Heart right ventricle (tissue), 16 donors: ENCODE results near the gene ARHGEF37. TPM values are rescaled to one million over a fixed set of nuclear protein-coding genes. Genes with fewer than 3 reads are reported as not detected.

Experiments
- ATAC-seq, 8 donors: fragments of 200-7000 bp; cut with Tn5 transposase; one replicate each; pipeline ENCODE4 v1.9.1; 2020; ENCODE audit warnings: mild to moderate bottlenecking in 8 of 8, moderate library complexity in 8 of 8, moderate number of reproducible peaks in 1 of 8
- DNase-seq, 2 donors: peaks; one replicate each; pipeline ENCODE4 v3.0.0-alpha.2; 2020
- H3K27ac ChIP-seq, 10 donors: fragments of 200-600 bp; sonication (generic) in 2 of 10; one replicate each; pipeline versions ENCODE4 v1.5.0 to v1.8.0; 2020 to 2022; ENCODE audit warnings: mild to moderate bottlenecking in 3 of 10
- H3K27me3 ChIP-seq, 7 donors: fragments of 200-600 bp; one replicate each; pipeline ENCODE4 v1.8.0; 2021 to 2022; ENCODE audit warnings: mild to moderate bottlenecking in 2 of 7
- H3K36me3 ChIP-seq, 9 donors: fragments of 200-600 bp; sonication (generic) in 1 of 9; one replicate each; pipeline versions ENCODE4 v1.5.0 to v1.8.0; 2020 to 2022; ENCODE audit warnings: mild to moderate bottlenecking in 2 of 9
- H3K4me1 ChIP-seq, 9 donors: fragments of 200-600 bp; sonication (generic) in 1 of 9; one replicate each; pipeline versions ENCODE4 v1.5.0 to v1.8.0; 2020 to 2022; ENCODE audit warnings: mild to moderate bottlenecking in 4 of 9
- H3K4me3 ChIP-seq, 10 donors: fragments of 200-600 bp; sonication (generic) in 2 of 10; one replicate each; pipeline versions ENCODE4 v1.5.0 to v1.8.0; 2020 to 2022; ENCODE audit warnings: mild to moderate bottlenecking in 7 of 10, moderate library complexity in 2 of 10
- H3K9me3 ChIP-seq, 11 donors: fragments of 200-600 bp in 10 of 11; sonication (generic) in 2 of 11; one replicate each; pipeline versions ENCODE4 v1.5.0 to v1.8.0; 2013 to 2022; ENCODE audit warnings: mild to moderate bottlenecking in 2 of 11, control low read depth in 1 of 11, moderate library complexity in 1 of 11
- WGBS, 2 donors: extraction: QIAGEN DNeasy Blood & Tissue Kit; methylation state at CpG; one replicate each; pipeline ENCODE4 v1.1.7; 2013; ENCODE audit warnings: inconsistent platforms in 1 of 2; 5-methylcytosine and 5-hydroxymethylcytosine counted together
- intact Hi-C, 10 donors: fragments of 100-400 bp; cut with DNase I; formaldehyde crosslinking; loops; one replicate each; pipeline versions ENCODE4 v1.11.1 to v1.14.2; 2022
- polyA plus RNA-seq, 2 donors: library from polyadenylated mRNA; stranded (reverse); fragments of 200-250 nt; gene quantifications; one replicate each; pipeline ENCODE4 v1.2.3, GENCODE V29; 2013
- total RNA-seq, 10 donors: library from RNA; stranded (reverse); fragmentation: NEBNext Ultra II Directional in 3 of 10; extraction: Animal tissue kit (Norgen Biotek cat#: 25700) in 3 of 10; gene quantifications; one replicate each; pipeline versions ENCODE4 v1.2.1 to v1.2.4, GENCODE V29; 2021 to 2023
- TF ChIP-seq, protein P1 (sequence below), 9 donors: fragments of 200-600 bp; sonication (generic) in 2 of 9; IDR thresholded peaks; one replicate each; pipeline versions ENCODE4 v1.5.0 to v1.8.0; 2021 to 2022; ENCODE audit warnings: antibody characterized with exemption in 9 of 9, mild to moderate bottlenecking in 5 of 9, moderate library complexity in 1 of 9
- donor health status: Arrhythmogenic right ventricular cardiomyopathy.
- donor health status: ischemic (EF 13 %, LVEDD 7.1; RV severe dilation, severe dysfunction).
- donor health status: healthy with polysubstance abuse.
- donor health status: DM: no; HTN: yes; CAD: no.
- donor health status: DM: no; HTN: no; CAD: no.
- donor health status: ischemic (EF 25% LVEDD 6.9; RV normal size, moderate dysfunction).
- donor health status: ischemic (EF 25% LVEDD 5.7; RV mildly dilated, moderate dysfunction).
- donor health status: healthy.
- donor health status: DM: yes; HTN: yes; CAD: no.
- donor health status: Ischemic cardiomyopathy.
- donor health status: ischemic (EF 35%, LVEDD 5.7; RV mildly dilated, moderate dysfunction).
- donor health status: nonischemic (EF 11% LVEDD 7.7; RV severe dilation, severe dysfunction).
- donor health status: DM: yes; HTN: yes; CAD: no.
- donor health status: PGD.
- donor health status: ischemic (EF 29% LVEDD 5.4; RV normal size, mild dysfunction).
- donor health status: nonischemic (EF 23%, LVEDD 6.1; RV moderate dilation, normal function).

Gene ARHGEF37
- total and polyA plus RNA-seq, 12 donors = 4.5 to 31.8 (median 17.1) TPM

DNA sequence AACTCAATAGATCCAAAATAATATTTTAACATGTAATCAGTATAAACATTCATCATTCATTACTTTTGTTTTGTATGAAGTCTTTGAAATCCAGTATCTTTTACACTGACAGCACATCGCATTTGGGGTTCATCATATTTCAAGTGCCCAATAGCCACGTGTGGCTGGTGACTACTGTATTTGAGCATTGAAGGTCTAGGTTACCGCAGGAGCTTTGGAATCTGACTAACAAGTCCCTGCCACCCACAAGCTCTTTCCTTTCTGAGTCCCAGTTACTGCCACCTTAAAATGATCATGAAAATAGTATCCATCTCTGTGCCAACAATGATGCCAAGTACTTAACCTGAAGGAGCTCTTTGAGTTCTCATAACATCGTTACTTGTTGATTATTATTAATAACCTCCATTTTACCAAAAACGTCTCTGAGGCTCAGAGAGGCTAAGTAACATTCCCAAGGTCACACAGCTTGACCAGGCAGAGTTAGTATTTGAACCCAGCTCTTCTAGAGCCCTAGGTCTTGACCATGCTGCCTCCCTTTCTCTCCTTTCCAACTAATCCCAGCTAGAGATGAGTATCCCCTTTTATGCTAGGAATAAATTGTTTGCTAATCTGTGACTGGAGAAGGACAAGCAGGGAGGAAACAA is 24.2 kb downstream of the ARHGEF37 start:
- WGBS, 2 donors = 77 to 79% methylated on average over 5 of the region's 5 CpGs
- Histone ChIP-seq H3K27ac (peak overlapping the region in 5 of 10 donors; percentile 8 to 67 (median 34)), H3K4me1 (peaks cover 0 to 25% (median 9%) of the 10 kb centered on the region in 9 donors), H3K4me3 (no peak overlapping the region), H3K9me3 (peaks cover 0 to 6% (median 0%) of the 10 kb centered on the region in 11 donors), H3K36me3 (peaks cover 0 to 82% (median 26%) of the 10 kb centered on the region in 9 donors), H3K27me3 (no peaks in the 10 kb centered on the region)
- DNase-seq (no peak), ATAC-seq (no peak)
- intact Hi-C loops = no loop called here
- TF ChIP-seq, protein P1, sequence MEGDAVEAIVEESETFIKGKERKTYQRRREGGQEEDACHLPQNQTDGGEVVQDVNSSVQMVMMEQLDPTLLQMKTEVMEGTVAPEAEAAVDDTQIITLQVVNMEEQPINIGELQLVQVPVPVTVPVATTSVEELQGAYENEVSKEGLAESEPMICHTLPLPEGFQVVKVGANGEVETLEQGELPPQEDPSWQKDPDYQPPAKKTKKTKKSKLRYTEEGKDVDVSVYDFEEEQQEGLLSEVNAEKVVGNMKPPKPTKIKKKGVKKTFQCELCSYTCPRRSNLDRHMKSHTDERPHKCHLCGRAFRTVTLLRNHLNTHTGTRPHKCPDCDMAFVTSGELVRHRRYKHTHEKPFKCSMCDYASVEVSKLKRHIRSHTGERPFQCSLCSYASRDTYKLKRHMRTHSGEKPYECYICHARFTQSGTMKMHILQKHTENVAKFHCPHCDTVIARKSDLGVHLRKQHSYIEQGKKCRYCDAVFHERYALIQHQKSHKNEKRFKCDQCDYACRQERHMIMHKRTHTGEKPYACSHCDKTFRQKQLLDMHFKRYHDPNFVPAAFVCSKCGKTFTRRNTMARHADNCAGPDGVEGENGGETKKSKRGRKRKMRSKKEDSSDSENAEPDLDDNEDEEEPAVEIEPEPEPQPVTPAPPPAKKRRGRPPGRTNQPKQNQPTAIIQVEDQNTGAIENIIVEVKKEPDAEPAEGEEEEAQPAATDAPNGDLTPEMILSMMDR (IDR thresholded peaks at IDR 0.05) = no peak

DNA sequence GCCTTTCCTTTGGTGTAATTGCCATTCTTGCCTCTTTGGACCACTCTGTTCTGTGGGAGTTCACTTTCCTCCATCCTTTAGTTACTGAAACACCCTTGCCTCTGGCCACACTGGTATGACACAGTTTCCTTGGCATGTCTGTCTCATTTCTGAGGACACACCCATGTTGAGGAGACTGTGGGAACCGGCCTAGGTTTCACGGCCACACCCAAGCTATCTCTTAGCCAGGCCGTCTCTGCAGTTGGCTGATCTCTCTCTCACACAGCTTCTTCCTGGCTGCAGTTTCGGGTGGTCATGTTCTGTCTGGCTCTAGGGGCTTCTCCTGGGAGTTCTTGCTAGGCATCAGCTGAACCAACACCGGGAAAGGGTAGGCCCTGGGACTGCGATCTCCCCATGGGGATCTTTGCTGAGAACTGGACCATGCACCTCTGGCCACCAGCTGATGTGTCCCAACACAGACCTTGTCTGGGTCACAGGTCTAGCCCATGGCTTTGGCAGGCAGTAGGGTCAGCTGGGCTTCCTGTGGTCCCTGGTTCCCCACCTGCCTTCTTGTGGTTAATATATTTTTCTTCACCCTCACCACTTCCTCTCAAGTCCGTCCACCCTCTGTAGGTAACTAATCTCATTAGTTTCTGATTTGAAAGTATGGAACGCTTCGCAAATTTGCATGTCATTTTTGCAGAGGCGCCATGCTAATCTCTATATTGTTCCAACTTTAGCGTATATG is 24.9 kb downstream of the ARHGEF37 start:
- DNase-seq (no peak), ATAC-seq (peak in 7 of 8 donors; percentile 62 to 88 (median 77))
- TF ChIP-seq, protein P1 (IDR thresholded peaks at IDR 0.05) = no peak
- Histone ChIP-seq H3K27me3 (no peaks in the 10 kb centered on the region), H3K27ac (peak overlapping the region in 7 of 10 donors; percentile 8 to 67 (median 34)), H3K4me3 (no peak overlapping the region), H3K4me1 (peaks cover 0 to 30% (median 11%) of the 10 kb centered on the region in 9 donors), H3K36me3 (peaks cover 0 to 82% (median 26%) of the 10 kb centered on the region in 9 donors), H3K9me3 (peaks cover 0 to 6% (median 0%) of the 10 kb centered on the region in 11 donors)
- intact Hi-C loops = no loop called here
- WGBS, 2 donors = 69 to 75% methylated on average over 11 of the region's 11 CpGs

DNA sequence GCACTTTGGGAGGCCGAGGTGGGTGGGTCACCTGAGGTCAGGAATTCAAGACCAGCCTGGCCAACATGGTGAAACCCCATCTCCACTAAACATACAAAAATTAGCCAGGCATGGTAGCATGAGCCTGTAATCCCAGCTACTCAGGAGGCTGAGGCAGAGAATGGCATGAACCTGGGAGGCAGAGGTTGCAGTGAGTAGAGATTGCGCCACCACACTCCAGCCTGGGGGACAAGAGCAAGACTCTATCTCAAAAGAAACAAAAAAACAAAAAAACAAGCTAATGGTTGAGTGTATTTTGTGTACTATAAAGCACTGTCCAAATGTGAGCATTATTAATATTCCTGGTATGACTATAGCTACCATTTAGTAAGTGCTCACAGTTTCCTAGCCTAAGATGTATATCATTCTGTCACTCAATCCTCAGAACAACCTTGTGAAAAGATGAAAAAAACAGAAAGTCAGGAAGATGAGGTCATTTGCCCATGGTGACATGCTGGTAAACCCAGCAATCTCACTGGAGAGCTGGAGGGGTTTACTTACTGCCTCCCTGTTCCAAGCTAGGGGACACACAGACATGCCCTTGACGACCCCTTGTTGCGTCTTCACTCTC is 27.7 kb downstream of the ARHGEF37 start:
- TF ChIP-seq, protein P1 (IDR thresholded peaks at IDR 0.05) = no peak
- DNase-seq (no peak), ATAC-seq (no peak)
- intact Hi-C loops = no loop called here
- Histone ChIP-seq H3K27me3 (no peaks in the 10 kb centered on the region), H3K36me3 (peaks cover 0 to 82% (median 16%) of the 10 kb centered on the region in 9 donors), H3K27ac (peak overlapping the region in 2 of 10 donors; percentile 23 to 61), H3K4me1 (peaks cover 0 to 30% (median 12%) of the 10 kb centered on the region in 9 donors), H3K9me3 (peaks cover 0 to 6% (median 0%) of the 10 kb centered on the region in 11 donors), H3K4me3 (no peak overlapping the region)
- WGBS, 2 donors = 89 to 94% methylated on average over 4 of the region's 4 CpGs

DNA sequence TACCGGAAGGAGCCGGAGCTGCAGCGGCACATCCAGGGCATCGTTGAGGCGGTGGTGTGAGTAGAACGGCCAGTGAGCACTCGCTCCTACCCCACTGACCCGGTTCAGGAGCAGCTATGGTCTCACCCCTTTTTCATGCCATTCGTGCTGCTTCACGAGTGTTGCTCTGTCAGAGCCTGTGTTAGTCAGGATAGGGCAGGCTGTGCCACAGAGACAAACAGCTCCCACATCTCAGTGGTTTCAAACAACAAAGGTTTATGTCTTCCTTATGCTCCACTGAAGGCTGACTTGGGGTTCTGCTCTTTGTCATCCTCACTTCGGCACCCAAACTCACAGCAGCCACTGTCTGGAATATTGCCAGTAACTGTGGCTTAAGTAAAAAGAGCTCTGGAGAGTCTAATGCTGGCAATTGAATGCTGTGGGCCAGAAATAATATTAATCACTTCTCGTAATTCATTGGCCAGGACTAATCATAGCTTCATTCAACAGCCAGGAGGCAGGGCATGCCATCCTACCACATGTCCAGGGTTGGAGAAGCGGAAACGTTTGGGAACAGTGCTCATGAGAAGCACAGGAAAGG is 28.4 kb downstream of the ARHGEF37 start:
- no peaks in the 10 kb centered on the region for H3K27me3 ChIP-seq
- H3K36me3 ChIP-seq = peaks cover 0 to 82% (median 16%) of the 10 kb centered on the region in 9 donors
- TF ChIP-seq, protein P1 (IDR thresholded peaks at IDR 0.05) = no peak
- peak overlapping the region in 2 of 10 donors; percentile 23 to 61 for H3K27ac ChIP-seq
- intact Hi-C loops = no loop called here
- DNase-seq = no peak
- H3K9me3 ChIP-seq = peaks cover 0 to 6% (median 0%) of the 10 kb centered on the region in 11 donors
- WGBS, 2 donors = 77 to 86% methylated on average over 14 of the region's 14 CpGs
- peaks cover 0 to 36% (median 15%) of the 10 kb centered on the region in 9 donors for H3K4me1 ChIP-seq
- ATAC-seq = peak in 2 of 8 donors; percentile 53 to 67
- no peak overlapping the region for H3K4me3 ChIP-seq
